BE2C (cell line): ENCODE results near the gene TMEM38B. TPM values are rescaled to one million over a fixed set of nuclear protein-coding genes. Genes with fewer than 3 reads are reported as not detected.
A peak's percentile ranks its signal among the peaks of the same experiment; 100 is the strongest.

ENCODE experiments used
- DNase-seq: peaks from one replicate; pipeline ENCODE4 v3.0.0-alpha.2; 2020
- H3K27me3 ChIP-seq: fragments of 250-450 bp; sonication (Bioruptor Pico); 2 replicates; pipeline ENCODE4 v1.5.1; 2020; ENCODE audit warnings: mild to moderate bottlenecking
- H3K36me3 ChIP-seq: fragments of 250-450 bp; sonication (Bioruptor Pico); 2 replicates; pipeline ENCODE4 v1.5.1; 2020; ENCODE audit warnings: mild to moderate bottlenecking
- H3K4me1 ChIP-seq: fragments of 250-450 bp; sonication (Bioruptor Pico); 2 replicates; pipeline ENCODE4 v1.5.1; 2020
- H3K4me3 ChIP-seq: 2 replicates; pipeline ENCODE4 v1.5.1; 2011; ENCODE audit warnings: low read depth, low read length
- H3K9me3 ChIP-seq: fragments of 250-450 bp; sonication (Bioruptor Pico); 2 replicates; pipeline ENCODE4 v1.5.1; 2020
- polyA plus RNA-seq: library from polyadenylated mRNA; unstranded; fragments of >200 nt; gene quantifications from one replicate; pipeline ENCODE4 v1.2.1, GENCODE V29; 2012; ENCODE audit warnings: low read depth, missing spikeins; ENCODE audit not compliant: insufficient read length, insufficient read depth
- TF ChIP-seq, protein P1 (sequence below): IDR thresholded peaks from 2 replicates; pipeline ENCODE4 v1.5.1; 2012; ENCODE audit warnings: mild to moderate bottlenecking, low read depth, low read length

Gene TMEM38B, protein sequence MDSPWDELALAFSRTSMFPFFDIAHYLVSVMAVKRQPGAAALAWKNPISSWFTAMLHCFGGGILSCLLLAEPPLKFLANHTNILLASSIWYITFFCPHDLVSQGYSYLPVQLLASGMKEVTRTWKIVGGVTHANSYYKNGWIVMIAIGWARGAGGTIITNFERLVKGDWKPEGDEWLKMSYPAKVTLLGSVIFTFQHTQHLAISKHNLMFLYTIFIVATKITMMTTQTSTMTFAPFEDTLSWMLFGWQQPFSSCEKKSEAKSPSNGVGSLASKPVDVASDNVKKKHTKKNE
- 14.1 TPM for polyA plus RNA-seq

DNA sequence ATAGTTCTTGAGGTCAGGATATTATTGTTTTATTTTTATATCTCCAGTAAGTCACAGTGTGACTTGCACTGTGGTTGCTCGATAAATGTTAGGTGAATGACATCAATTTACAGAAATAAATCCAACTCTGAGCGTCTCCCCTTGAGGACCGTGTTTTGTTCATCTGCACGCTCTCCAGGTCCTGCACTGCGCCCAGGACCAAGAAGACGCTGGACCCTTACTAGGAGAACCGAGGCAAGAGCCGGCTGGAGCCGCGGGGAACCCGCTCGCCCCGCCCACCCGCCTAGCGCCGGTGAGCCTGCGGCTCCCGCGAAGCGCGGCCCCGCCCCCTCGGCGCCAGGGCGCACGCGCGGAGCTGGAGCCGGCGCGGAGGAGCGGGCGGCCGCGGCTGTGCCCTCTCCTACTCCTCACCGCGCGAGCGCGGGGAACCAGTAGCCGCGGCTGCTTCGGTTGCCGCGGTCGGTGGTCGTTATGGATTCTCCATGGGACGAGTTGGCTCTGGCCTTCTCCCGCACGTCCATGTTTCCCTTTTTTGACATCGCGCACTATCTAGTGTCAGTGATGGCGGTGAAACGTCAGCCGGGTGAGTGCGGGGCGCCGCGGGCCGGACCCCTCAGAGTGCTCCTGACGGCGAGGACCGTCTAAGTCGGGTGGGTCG lies at the start of gene TMEM38B:
Gene TMEM38B, plus strand, starts transcription at position 352 of the 658 bp plus-strand sequence. Its CDS starts 120 bp downstream, at position 472.
- H3K4me3 ChIP-seq: peak within 1 kb of the TSS; percentile 81
- TF ChIP-seq, protein P1, sequence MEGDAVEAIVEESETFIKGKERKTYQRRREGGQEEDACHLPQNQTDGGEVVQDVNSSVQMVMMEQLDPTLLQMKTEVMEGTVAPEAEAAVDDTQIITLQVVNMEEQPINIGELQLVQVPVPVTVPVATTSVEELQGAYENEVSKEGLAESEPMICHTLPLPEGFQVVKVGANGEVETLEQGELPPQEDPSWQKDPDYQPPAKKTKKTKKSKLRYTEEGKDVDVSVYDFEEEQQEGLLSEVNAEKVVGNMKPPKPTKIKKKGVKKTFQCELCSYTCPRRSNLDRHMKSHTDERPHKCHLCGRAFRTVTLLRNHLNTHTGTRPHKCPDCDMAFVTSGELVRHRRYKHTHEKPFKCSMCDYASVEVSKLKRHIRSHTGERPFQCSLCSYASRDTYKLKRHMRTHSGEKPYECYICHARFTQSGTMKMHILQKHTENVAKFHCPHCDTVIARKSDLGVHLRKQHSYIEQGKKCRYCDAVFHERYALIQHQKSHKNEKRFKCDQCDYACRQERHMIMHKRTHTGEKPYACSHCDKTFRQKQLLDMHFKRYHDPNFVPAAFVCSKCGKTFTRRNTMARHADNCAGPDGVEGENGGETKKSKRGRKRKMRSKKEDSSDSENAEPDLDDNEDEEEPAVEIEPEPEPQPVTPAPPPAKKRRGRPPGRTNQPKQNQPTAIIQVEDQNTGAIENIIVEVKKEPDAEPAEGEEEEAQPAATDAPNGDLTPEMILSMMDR: no peak
- H3K27me3 ChIP-seq: peaks cover 34% of the 10 kb centered on the region
- H3K36me3 ChIP-seq: no peaks in the 10 kb centered on the region
- H3K4me1 ChIP-seq: peaks cover 7% of the 10 kb centered on the region
- H3K9me3 ChIP-seq: no peaks in the 10 kb centered on the region
- DNase-seq: peak; percentile 86

DNA sequence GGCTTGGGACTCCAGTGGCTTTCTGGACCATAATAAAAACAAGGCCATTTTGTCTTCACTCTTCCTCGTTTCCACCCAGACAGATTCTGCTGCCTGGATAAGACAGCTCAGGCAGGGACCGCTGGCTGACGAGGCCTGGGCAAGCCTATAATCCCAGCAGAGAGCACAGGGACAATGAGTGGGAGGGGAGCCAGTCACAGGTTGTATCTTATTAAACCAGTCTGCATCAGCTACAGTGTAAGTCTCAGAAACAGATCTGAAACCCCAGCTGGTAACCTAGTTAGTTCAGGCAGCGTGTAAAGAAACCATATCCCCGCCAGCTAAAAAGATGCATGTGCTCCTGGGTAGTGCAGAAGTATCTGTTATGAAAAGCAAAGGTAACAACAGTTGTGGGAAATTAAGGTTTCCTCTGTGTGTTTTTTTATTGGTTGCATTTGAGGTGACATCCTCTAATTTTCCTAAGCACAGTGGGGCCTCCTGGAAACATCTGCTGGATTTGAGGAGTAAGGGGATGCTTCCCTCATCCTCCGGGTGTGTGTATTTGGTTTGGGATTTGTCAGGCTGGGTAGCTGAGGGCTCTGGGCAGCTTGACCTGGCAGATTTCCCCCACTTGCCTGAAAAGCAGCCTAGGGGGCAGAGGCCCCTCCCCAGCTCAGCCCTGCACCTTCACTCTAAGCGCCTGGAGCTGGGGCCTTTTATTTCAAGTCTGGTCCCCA lies 47.3 kb upstream of the TMEM38B start:
- Histone ChIP-seq H3K4me3 (peak overlapping the region; percentile 5; the same call in 1 of the 2 replicates), H3K4me1 (peaks cover 12% of the 10 kb centered on the region), H3K9me3 (no peaks in the 10 kb centered on the region), H3K27me3 (no peaks in the 10 kb centered on the region), H3K36me3 (no peaks in the 10 kb centered on the region)
- DNase-seq: peak; percentile 59
- TF ChIP-seq, protein P1: no peak

DNA sequence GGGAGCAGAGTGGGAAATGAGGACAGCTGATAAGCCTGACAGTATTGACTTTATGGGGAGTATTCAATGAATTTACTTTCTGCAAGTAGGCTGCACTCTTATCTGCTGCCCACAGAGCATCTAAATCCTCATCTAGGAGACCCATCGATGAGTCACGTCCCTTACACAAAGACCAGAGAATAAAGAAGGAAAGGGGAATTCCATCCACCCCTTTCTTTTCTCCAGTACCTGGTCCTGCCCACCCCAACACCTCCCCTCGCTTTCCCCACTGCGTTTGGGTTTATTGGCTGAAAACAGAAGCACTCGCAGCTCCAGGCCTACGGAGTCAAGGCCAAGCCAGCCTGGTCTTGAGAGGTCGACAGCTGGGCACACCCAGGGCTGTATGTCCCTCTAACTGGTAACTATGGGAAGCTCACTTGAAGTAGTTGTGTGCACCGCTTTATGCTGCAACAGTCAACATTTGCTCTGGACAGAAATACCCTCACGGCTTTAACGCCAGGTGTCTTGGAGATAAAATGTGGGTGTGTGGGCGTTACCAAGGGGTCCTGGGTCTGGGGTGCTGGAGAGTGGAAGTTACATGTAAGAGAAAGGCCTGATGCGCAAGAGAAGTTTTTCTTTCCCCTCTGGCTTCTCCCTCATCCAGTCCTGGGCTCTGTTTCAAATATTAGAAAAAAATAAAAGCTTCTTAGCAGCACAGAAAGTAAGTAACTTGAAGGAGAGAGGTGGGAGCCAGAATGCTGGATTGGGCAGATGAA lies 46.6 kb upstream of the TMEM38B start:
- H3K4me3 ChIP-seq: peak overlapping the region; percentile 5; the same call in 1 of the 2 replicates
- TF ChIP-seq, protein P1: no peak
- H3K9me3 ChIP-seq: no peaks in the 10 kb centered on the region
- H3K27me3 ChIP-seq: no peaks in the 10 kb centered on the region
- DNase-seq: peak; percentile 25
- no peaks in the 10 kb centered on the region for H3K36me3 ChIP-seq
- peaks cover 12% of the 10 kb centered on the region for H3K4me1 ChIP-seq

DNA sequence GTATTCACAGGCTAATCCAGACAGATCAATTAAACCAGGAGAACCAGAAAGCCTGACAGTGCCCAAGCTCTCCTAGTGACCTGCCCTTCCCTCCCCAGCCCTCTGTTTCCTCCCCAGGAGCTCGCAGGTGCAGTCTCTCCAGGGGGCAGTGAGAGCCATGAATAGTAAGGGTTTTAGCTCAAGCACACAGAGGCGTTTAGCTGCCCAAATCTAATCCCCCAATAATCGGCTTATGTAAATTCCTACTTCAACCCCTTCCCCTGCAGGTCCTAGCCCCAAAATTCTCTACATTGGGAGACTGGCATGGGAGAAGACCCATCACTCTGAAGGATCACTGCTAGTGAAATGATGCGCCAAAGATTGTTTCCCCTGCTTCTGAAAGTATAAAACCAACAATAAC lies 42.5 kb upstream of the TMEM38B start:
- peaks cover 11% of the 10 kb centered on the region for H3K27me3 ChIP-seq
- DNase-seq: no peak
- H3K36me3 ChIP-seq: no peaks in the 10 kb centered on the region
- no peak overlapping the region for H3K4me3 ChIP-seq
- no peaks in the 10 kb centered on the region for H3K9me3 ChIP-seq
- peaks cover 7% of the 10 kb centered on the region for H3K4me1 ChIP-seq
- TF ChIP-seq, protein P1: no peak

DNA sequence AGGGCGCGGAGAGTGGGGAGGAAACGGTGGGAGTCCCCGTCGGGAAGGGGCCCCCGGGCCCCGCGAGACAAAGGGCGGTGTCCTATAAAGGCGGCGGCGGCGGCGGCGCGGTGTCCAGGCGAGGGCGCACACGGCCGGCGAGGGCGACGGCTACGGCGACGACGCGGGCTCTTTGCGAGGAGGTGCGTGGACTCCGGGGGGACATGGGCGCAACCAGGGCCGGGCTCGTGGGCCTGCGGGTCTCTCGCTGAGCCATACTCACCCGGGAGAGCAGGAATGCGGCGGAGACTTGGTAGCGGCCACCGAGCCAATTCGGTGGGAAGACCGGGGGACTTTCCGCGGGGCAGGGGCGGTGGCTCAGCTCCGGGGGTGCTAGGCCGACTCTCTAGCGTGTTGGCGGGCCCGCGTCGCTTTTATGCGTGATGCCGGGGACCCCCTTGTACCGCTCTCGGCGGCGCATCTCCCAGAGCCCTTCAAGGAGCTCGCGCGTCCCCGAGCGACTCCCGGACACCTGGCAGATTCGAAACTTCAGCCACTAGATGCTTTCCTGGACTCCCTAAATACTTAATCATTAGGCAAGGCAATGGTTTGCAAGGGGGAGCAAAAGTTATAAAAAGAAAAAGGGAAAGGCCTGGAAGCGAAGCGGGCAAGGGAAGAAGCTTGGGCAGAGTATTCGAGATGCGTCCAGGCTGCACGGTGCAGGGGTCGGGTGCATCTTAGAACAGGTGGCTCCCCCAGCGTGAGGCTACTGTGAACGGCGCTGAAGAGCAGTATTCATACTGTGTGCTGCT lies 38.0 kb upstream of the TMEM38B start:
- Histone ChIP-seq H3K36me3 (no peaks in the 10 kb centered on the region), H3K27me3 (peaks cover 18% of the 10 kb centered on the region), H3K4me3 (peak overlapping the region; percentile 44), H3K4me1 (no peaks in the 10 kb centered on the region), H3K9me3 (no peaks in the 10 kb centered on the region)
- TF ChIP-seq, protein P1: no peak
- peak; percentile 39 for DNase-seq
